Stimulated activated CD8-positive, alpha-beta memory T cell treated with anti-CD3 and anti-CD28 coated beads, Interleukin-4, amount 100 ng/mL, for 24 hours (primary cell): ENCODE data around the gene CD44.

Experiments used
- DNase-seq: peaks from one replicate; pipeline ENCODE4 v3.0.0-alpha.2; 2020; ENCODE audit warnings: low read depth

Gene CD44

GRCh38 chr11:35139722-35140282 is 831 bp downstream of the CD44 start:
- no peak for DNase-seq

- DNase-seq: no peak
These were observed 2.1 kb downstream of the CD44 start for GRCh38 chr11:35141071-35141470.

- DNase-seq: no peak
These were observed 2.6 kb downstream of the CD44 start for GRCh38 chr11:35141571-35141971.

DNA sequence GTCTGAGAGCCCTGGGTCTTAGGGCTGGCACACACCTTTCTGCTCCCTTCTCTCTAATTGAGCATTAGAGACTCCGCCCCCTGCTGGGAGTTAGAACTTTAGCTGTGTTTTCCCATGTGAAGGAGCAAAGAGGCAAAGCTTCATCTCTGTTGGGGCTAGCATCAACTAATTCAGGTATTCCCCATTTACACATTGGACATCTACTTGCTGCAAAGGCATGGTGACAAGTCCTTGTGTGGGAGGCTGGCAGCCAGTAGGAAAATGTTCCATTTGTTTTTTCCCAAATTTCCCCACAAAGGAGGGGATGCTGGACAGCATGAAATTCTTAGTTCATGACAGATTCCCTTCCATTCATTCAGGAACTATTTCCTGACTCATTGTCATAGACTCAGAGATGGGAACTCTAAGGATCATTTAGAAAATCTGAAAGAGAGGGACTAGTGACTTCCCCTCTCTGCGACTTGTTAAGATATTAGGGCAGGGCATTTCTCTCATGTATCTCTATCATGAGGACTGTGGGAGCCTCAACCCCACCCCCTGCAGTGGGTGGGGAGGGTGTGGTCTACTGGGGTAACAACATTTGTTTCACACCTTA is 3.6 kb downstream of the CD44 start:
- no peak for DNase-seq

GRCh38 chr11:35143297-35144135 is 4.5 kb downstream of the CD44 start:
- no peak for DNase-seq

- peak; percentile 33 for DNase-seq
These were observed 5.3 kb downstream of the CD44 start for GRCh38 chr11:35144136-35144741.

DNA sequence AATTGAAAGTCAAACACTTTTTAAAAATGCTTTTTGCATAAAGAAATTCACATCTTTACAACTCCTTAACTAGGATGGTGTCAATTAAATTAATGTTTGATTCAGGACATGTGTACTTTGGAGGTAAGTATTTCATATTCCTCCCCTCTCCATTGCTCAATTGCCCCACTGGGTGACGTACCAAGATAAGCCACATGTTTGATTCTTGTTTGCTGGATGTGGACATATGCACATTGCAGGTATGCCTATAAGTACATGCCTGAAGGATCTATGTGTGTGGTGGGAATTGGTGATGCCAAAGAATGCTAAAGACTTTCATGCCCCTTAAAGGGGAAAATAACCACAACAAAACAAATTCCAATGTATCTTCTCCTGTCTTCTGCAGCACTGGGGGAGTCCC is 5.8 kb downstream of the CD44 start:
- DNase-seq: no peak

DNA sequence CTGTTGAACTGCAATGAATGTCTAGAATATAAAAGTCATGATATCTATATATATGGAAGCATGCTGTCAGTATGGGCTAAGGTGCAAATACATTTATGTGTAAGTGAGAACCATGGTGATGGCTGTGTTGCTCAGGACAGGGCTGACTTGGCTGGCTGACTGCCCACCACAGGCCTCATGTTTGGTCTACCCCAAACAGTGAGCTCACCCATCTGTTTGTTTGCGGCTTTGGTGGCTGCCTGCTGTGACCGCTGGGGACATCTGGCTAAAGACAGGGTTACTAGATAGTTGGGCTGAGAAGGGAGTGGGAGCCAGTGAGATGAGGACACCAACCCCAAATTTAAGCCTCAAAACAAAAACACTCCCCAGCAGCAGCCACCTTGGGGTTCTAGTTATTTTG is 6.3 kb downstream of the CD44 start:
- DNase-seq: peak; percentile 46

DNA sequence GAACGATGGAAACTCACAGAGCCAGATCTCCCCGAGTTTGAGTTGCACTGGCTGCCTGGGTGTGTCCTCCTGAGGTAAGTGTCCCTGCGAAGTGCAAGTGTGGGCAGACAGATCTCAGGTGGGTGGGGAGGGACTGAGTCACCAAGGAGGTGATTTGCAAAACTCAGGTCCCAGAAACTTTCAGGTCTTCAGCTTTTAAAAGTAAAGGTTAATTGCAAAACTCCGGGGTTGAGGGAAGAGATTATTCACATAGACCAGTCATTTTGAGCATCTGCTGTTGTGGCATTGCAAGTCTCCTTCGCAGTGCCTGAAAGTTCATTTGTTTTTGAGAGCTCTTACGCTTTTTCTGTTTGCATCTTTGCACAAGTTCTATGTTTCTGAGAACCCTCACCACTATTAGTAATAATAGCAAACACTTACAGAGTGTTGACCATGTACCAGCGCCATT is 7.1 kb downstream of the CD44 start:
- peak; percentile 65 for DNase-seq

DNA sequence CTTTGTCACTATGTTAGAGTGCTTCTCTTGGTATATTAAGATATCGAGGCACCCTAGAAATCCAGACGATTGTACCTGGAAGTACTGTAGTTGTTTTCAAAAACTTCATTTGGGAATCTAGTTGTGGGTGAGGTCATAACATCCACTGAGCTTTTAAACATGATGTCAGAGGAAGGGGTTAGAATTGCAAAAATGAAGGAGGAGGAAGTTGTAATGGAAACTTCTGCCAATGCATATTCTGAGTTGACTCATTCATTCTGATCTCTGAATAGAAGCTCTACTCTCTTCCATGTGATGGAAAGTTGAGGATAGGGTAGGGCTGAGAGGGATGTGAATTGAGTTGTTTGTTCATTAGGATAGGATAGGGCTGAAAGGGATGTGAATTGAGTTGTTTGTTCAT is 7.7 kb downstream of the CD44 start:
- DNase-seq: no peak

DNA sequence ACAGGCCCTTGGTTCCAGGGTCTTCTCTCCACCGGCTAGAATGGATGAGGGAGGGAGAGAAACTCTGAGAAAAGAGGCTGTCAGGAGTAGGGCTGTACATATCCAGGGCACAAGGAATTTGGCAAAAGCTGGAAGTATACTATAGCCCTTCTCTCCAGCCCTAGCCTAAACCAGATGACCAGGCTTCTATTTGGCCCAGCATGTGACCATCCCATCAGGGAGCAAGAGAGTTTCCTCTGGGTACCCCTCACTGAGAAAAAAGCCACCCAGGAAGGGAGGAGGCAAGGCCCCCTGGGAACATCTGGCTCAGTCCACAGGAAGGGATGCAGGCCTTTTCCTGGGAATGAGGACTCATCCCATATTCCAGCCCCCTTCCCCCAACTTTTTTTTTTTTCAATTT is 8.3 kb downstream of the CD44 start:
- no peak for DNase-seq

DNA sequence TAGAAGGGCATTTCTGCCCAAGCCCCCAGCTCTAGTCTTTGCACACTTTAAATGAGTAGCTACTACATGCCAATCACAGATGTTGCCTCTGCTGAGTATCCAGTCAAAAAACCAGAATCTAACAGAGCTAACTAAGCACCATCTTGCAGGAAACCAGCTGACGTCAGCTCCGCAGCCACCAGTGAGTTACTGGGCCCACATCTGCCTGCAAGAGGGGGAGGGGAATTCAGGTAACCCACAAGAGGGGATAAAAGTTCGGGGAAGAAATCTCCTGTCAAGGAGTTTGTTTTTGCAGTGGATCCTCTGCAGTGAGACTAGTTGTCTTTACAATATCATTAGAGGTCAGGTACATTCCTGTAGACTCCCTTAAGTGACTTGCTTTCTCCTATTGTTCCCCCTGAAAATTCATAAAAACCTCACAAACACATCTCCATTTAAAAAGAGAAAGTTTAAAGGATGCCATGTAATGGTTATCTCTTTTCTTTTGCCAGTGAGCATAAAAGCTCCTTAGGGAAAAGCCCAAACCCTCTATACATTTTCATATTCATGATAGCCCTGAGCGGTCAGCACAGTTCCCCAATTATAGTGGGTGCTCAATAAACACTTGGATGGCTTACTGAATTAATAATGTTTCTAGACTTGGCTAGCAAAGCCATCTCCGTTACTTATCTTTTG is 9.3 kb downstream of the CD44 start:
- no peak for DNase-seq

- DNase-seq: no peak
These were observed 11.5 kb downstream of the CD44 start for GRCh38 chr11:35150454-35150853.

GRCh38 chr11:35151241-35151640 is 12.3 kb downstream of the CD44 start:
- no peak for DNase-seq

DNA sequence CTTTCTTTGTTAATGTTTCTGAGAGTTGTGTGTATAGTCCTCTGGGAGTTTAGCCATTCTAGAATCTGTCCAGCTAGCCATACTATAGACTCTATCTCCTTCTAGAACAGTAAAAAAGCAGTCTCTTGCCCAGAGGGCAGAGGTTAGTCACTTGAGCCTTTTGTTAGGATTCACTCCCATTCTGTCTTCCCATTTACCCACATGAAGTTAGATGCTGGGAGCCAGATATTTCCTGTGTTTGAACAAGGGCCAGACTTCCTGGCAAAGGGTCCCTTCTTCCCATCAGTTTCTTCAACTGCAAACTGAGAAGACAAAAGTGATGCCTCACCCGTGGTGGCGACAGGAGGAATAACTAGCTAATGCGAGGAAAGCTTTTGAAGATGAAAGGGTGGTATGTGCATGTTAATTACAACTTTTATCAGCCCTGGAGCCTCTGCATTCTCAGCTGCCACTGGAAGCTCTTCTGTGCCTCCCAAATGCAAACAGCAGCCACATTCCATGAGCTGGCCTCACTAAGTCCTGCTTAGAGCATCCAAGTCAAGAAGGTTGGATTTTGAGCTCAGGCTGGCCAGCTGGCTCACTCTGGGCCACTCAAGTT is 12.8 kb downstream of the CD44 start:
- DNase-seq: no peak

GRCh38 chr11:35152575-35152974 is 13.6 kb downstream of the CD44 start:
- no peak for DNase-seq

- no peak for DNase-seq
These were observed 14.3 kb downstream of the CD44 start for GRCh38 chr11:35153280-35153679.

DNA sequence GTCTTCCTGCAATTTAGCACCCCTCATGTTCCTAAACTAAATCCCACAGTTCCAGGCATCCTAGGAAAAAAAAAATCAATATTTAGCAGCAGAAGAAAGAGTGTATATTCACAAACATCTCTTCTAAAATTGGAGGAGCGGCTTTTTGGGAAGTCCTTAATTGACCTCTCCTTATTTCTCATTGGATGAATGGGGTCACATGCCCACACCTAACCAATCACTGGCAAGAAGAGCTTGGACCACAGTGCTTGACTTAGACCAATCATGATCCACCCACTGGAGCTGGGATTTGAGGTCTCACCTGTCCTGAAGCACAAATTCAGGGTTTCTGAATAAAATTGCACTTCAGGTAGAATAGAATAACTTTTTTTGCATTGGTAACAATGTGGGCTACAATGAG is 16.0 kb downstream of the CD44 start:
- no peak for DNase-seq

DNA sequence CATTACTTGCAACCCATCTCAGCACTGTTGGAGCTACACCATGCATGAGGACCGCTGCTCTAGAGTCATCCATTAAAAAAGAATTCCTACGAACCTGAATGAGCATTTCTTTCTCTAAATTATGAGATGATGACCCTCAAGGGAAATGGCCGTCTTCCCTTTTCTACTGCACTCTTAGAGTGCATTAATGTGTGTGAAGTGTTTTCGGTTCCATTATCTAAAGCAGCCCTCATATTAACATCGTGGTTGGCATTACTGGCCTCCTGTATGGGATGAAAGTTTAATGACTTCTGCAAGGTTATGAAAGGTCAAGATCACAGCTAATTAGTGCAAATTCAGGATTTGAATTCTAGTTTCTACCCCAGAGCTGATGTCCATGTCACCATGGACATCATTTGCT is 16.7 kb downstream of the CD44 start:
- DNase-seq: no peak

GRCh38 chr11:35157814-35158700 is 19.1 kb downstream of the CD44 start:
- no peak for DNase-seq
